AG09319 (cell line): ENCODE measurements around the gene LBP.

Experiments
- DNase-seq: peaks from one replicate; pipeline ENCODE4 v3.0.0-alpha.2; 2010; ENCODE audit warnings: low read depth; ENCODE audit errors: extremely low read depth
- CTCF ChIP-seq: IDR thresholded peaks from 2 replicates; pipeline ENCODE4 v1.5.1; 2011; ENCODE audit warnings: low read depth, mild to moderate bottlenecking, inconsistent platforms, low read length, moderate library complexity

LBP gene

GRCh38 chr20:38303908-38304379, 42.3 kb upstream of the LBP start, which contains the start of gene BPI:
BPI (plus strand) TSS chr20:38304156; CDS start chr20:38304224, 68 bp downstream.
- TF ChIP-seq CTCF = no peak
- DNase-seq = no peak

- peak; percentile 63 for TF ChIP-seq CTCF
- DNase-seq = no peak
These were observed 41.3 kb upstream of the LBP start for GRCh38 chr20:38304845-38305447.

- TF ChIP-seq CTCF = no peak
- no peak for DNase-seq
These were observed 40.7 kb upstream of the LBP start for GRCh38 chr20:38305541-38305940.

DNA sequence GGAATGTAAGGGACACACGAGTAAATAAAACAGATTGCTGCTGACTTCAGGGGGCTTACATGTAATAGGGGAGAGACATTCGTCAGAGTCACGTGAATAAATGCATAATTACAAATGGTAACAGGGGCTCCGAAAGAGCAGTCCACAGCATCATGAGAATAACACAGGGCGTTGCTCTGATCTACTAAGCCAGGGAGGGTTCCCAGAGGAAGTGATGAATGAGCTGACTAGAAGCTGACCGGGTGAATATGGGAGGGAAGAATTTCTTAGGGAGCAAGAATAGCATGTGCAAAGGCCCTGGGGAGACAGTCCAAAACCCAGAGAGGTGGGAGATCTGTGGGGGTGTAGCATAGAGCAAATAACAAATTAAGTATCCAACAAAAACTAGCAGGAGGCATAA, 39.9 kb upstream of the LBP start:
- TF ChIP-seq CTCF = no peak
- no peak for DNase-seq

- TF ChIP-seq CTCF = no peak
These were observed 38.8 kb upstream of the LBP start for GRCh38 chr20:38307371-38308046.

DNA sequence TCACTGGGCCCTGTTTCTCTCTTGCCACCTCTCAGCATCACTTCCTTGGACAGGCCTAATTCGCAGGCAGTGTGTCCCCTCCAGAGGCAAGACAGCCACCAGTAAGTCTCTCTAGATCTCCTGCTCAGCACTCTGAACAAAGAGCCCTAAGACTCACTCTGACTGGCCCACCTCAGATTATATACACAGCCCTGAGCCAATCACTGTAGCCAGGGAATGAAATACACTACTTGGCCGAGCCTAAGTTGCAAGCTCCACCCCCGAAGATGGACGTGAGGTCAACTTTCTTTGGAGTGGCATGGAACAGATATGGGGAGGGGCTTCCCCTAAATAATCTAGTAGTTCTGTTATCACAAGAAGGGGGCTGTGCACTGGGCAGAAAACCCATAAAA, 38.2 kb upstream of the LBP start:
- TF ChIP-seq CTCF = no peak
- no peak for DNase-seq

More at GRCh38 chr20:38307371-38308046, 38.8 kb upstream of the LBP start:
- DNase-seq = no peak

DNA sequence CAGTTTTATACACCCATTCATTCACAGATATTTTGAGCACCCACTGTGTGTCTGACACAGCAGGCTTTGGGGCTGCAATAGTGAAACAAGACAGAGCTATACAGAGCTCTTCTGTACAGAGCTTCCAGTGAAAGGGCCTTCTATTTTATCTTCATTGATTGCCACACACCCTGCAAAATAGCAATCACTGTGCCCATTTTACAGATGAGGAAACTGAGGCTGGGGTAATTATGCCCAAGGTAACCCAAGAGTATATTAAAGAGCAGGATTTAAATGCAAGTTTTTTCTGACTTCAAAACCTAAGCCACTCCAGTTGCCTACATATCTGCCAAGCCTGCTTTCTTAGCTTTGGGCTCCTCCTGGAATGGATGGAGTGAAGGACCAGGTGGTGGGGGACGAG, 37.8 kb upstream of the LBP start:
- no peak for DNase-seq
- TF ChIP-seq CTCF = no peak
